NCI-H69 (cell line): Measurements from ENCODE around the gene CADPS2.
"Not testable (repeated sequence)": the region's sequence is repeated elsewhere in the genome, so short reads cannot be mapped to it uniquely, and the experiment has no call there.

Source experiments
- DNase-seq: peaks from one replicate; lab custom pipeline; 2025; lab: John Stamatoyannopoulos, UW

CADPS2 gene

DNA sequence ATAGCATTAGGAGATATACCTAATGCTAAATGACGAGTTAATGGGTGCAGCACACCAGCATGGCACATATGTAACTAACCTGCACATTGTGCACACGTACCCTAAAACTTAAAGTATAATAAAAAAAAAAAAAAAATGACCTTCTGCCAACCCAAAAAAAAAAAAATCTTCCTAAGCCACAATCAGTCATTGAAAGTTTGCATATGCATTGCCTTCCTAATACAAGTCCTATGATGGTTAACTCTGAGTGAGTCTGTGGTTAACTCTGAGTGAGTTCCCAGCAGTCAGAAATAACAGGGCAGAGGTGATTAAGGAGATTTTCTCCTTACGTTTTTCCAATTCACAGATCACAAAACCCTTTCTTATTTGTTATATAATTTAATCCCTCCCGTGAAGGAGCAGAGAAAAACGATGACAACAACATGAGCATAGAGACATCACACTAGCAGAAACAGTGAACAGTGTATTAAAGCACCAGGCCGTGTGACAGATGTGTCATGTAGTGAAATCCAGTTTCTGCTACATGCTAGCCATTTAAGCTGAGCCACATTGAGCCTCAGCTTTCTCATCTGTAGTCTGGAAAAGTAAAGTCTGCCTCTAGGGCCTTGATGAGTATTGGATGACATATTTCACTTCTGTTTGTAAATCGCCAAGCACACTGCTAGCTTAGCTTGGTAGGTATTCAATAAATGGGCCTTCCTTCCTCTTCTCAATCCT, 176.2 kb downstream of the CADPS2 start:
- DNase-seq: no peak

DNA sequence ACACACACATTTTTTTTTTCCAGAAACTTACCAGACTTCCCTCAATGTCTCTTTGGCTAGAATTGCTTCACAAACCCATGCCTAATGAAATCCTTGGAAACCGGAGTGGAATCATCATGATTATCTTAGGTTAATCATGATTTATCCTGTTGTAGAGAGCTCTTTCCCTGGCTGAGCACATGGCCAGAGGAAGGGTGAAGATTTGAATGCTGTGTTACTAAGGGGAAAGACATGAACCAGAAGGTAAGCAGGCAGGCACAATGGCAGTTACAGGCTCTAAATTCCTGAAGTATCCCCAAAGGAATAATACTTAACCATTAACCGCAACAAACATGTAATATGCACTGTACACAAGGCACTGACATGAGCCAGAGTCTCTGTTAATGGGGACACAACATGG, 179.4 kb downstream of the CADPS2 start:
- no peak for DNase-seq

DNA sequence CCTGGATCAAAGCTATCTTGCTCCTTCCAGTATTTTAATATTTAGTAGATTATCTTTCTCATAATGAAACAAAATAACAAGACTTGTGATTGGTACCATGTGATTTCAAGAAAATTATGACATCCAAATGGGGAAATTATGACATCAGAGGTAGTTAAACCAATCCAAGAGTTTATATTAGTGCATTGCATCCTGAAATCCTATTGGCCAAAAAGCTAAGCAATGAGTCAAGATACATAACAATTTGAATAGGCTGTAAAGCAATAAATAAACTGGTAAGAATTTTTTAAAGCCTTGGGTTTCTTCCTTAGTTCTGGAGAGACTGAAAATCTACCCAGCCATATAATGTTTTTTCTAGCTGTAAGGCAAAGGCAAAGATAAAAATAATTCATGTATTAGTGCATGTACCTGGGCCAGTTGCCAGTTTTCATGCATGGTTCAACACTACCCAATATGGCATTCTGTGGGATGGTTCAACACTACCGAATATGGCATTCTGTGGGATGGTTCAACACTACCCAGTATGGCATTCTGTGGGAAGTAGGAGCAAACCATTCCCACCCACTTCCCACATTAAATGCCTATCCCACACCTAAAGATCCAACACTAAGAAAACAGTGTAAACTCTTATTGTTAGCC, 183.3 kb downstream of the CADPS2 start, which contains the start of gene RNF148:
TSS of gene RNF148 (minus strand) at position 51 of the 639 bp plus-strand sequence. CDS start 172 bp downstream, outside the sequence.
- DNase-seq: peak; percentile 14

DNA sequence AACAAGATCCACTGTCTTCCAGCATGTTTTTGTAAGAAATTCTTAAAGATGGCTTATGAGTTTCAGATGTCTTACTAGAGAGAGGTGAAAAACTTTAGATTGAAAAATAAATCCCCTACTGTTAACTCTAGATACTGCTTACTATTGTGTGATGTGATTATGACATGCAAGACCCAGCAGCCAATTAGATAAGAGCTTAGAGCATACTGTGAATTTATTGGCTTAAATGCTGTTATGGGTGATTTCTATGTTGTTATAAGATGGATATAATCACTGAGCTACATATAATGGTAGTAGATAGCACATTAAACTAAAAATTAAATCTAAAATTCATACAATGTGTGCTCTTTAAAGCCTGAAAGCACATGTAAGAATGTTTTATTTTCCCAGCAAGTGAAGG, 187.2 kb downstream of the CADPS2 start, which contains the start of gene RNF133:
TSS of gene RNF133 (minus strand) at position 101 of the 400 bp plus-strand sequence. CDS start 199 bp downstream, outside the sequence.
- DNase-seq: no peak

DNA sequence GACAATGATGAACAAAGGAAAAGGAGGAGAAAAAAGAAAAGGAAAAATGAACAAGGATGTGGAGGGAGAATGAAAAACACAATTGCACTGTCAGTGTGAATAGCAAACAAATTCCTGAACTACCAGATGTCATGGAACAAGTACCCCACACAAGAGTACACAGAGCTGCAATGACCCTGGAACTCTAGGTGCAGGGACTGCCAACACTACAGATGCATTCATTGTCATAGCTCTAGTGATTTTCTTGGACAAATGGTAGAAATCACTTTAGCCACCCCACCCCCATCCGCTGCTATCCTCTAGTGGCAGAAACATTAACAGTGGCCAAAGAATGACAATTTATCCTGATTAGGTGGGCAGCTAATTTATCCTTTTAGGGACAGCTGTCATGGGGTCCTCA, 190.4 kb downstream of the CADPS2 start:
- DNase-seq: no peak

DNA sequence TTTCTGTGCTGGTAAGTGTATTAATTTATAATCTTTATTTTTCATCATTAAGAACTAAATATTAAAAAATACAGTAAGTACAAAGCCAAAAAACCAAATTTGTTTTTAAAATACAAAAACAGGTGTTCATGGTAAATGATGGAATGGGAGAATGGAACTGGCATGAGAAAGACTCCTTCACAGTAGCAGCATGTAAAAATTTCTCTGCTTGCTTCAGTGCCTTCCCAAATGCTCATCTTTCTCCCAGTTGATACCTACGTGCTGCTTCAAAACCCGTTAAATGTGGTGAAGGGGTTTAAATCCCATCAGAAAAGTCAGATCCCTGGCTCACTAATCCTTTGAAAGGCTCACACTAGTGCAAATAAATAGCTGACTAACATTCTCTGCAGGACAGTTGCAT, 191.6 kb downstream of the CADPS2 start:
- no peak for DNase-seq

DNA sequence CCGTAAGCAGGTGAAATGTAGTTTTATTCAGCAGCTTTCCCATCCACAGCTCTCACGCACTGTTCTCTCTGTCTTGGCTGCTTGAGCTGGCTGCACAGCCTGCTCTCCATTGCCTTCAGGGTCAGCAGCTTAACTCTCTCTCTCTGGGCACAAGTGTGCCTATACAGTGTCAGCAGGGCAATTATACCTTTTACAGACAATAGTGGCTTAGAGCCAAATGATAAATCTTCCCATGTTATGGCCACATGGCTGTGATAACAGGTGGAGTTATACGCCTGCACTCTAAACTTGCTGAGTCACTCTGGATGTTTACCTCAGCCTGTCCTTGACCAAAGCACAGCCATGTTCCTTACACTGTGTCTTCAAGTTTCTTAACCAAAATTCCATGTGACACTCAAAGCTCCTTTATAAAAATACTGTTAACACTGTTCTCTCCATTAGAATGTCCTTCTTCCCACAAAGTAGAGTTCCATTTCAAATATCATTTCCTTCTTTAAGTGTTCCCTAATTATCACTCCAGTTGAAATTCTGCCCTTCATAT, 193.4 kb downstream of the CADPS2 start:
- DNase-seq: peak; percentile 35

DNA sequence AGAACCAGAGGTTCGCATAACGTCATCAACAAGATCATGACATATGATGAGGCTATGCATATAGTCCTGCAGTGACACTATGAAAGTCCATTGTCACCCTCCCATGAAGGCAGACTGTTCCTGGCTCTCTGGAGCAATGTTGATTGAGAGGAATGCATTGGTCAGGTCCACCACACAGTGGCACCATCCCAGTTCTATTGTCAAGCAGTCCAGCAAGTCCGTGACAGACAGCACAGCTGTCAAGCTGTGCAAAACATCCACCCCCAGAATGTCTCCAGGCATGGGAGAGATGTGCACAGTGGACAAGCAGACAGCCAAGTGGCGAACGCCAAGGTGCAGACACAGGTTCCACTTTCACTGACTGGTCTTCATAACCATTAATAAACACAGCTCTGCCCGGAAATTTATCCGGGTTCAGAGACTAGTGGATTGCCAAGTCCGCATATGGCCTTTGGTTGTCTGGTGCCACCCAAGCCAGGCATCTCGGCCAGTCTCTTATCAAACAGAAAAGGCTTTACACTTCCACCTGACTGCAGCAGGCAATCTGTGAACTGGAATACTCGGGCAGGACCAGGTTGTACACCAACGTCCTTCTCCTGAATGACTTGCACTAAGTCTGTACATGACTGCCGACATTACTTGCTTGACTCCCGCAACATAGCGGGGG, 194.6 kb downstream of the CADPS2 start:
- no peak for DNase-seq

DNA sequence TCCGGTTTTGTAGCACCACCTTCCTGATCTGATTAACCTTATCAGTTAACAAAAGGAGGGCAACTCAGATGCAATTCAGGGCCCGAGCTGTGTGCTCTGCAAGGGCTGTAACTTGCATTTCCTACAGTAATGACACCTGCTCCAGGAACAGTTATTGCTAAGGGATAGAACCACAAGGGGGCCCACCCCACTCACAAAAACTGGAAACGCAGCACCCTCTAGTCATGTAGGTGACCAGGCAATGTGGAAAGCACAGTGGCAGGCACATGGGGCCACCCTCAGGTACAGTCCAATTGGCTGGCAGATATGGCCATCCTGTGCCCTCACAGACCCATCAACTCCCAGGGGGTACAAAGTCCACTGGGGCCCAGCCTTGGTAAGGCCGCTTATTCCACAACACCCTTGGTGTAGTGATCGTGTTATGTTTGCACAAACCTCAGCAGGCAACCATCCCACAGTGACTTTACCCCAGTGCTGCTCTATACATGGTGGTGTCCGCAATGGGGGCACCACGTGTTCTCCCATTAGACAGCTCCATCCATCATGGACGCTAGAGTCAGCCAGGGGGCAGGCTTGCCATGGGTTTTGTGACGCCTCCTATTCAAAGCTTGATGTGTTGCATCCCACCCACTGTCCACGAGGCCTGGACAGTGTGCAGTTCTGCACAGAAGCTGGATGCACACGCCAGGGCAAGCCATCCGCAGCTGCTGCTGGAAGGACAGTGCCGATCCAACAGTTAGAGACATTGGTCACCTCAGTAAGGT, 196.7 kb downstream of the CADPS2 start:
- DNase-seq: peak; percentile 64

DNA sequence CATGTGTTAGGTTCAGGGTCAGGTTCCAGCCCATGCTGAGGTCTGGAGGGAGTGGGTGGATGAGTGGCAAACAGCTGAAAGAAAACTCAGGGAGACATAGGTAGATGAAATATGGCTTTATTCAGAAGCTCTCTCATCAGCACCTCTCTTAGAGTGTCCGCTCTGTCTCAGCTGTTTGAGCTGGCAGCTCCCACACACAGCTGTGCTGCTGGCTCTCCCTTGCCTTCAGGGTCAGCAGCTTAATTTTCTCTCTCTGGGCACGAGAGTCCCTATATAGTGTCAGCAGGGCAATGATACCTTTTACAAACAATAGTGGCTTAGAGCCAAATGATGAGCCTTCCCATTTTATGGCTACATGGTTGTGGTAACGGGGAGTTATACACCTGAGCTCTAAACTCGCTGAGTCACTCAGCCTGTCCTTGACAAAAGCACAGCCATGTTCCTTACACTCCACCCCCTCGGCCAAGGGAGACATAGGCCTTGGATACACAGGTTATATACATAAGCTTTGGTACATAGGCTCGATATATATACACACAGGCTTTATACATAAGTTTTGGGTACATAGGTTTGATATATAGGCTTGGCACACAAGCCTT, 197.8 kb downstream of the CADPS2 start:
- DNase-seq: peak; percentile 70

DNA sequence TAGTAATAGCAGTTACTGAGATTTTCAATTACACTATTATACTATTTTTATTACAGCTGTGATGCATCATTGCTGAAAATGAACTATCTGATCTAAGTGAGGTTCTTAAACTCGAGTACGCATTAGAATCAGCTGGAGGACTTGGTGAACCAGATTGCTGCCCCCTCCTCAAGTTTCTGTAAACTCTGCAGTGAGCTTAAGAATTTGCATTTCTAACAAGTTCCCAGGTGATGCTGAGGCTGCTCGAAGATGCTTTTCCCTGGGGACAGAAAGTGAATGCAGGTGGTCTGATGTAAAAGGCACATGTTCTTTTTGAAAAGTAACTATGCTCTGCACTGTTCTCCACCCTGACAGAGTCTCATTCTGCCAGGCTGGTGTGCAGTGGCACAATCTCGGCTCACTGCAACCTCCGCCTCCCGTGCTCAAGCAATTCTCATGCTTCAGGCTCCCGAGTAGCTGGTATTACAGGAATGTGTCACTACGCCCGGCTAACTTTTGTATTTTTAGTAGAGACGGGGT, 199.8 kb downstream of the CADPS2 start:
- no peak for DNase-seq

DNA sequence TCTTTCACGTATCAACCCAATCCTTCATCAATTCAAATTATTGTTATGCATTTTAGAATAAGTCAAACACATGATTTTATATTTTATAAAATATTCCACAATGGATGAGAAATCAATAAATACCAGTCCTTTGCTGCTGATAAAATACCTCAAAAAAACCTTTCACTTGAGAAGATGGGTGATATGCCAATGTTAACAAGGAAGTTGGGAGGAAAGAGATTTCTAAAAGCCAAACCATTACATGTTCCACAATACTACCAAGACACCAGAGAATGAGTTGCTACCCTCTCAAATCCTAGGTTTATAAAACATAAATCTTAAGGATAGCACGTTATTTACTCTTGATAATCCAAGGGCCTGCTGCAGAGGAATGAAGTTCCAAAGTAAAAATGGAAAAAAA, 201.8 kb downstream of the CADPS2 start:
- DNase-seq: no peak

DNA sequence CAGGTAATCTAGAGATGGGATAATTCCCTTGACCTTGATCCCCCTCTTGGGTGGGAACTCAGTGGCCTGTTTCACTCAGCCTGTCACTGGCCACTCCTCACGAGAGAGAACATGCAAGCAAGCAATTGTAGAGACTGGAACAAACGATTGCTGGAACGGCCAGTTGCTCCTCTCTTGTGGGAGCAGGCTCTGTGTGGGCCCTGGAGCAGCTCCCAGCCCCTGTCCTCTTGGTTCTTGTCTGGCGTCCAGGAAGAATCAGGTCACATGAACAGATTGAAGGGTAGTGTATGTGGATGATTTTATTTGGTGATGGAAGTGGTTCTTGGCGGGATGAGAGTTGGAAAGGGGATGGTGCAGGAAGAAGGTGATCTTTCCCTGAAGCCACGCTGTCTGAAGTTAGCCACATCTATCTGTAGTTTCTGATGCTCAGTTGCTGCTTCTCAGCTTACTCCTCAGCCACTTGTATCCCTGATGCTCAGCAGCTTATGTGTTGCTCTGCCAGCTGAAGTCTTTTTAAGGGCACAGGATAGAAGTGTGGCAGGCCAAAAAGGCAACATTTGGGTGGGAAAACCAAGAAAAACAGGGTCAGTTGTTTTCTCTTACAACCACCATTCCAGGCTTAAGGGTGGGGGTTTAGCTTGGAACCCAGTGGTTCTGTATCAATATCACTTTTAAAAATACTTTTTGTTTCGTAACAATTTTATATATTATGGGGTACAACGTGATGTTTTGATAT, 203.3 kb downstream of the CADPS2 start:
- no peak for DNase-seq

DNA sequence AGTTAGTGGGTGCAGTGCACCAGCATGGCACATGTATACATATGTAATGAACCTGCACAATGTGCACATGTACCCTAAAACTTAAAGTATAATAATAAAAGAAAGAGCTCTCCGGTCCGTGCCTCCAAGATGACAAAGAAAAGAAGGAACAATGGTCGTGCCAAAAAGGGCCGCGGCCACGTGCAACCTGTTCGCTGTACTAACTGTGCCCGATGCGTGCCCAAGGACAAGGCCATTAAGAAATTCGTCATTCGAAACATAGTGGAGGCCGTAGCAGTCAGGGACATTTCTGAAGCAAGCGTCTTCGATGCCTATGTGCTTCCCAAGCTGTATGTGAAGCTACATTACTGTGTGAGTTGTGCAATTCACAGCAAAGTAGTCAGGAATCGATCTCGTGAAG, 205.1 kb downstream of the CADPS2 start:
- DNase-seq: not testable (repeated sequence)

DNA sequence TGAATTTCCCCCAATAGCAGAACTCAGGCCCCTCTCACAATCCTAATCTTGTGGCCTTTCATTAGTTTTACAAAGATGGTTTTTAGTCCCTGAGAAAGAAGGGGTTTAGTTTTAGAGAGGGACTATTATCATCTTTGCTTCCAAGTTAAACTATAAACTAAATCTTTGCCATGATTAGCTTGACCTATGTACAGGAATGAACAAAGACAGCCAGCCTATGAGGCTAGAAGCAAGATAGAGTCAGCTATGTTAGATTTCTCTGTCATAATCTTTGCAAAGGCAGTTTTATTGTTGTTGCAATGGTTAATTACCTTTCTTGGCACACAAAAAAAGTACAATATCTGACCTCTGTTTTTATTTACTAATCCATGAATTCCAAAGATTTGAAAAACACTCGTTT, 206.4 kb downstream of the CADPS2 start:
- no peak for DNase-seq

DNA sequence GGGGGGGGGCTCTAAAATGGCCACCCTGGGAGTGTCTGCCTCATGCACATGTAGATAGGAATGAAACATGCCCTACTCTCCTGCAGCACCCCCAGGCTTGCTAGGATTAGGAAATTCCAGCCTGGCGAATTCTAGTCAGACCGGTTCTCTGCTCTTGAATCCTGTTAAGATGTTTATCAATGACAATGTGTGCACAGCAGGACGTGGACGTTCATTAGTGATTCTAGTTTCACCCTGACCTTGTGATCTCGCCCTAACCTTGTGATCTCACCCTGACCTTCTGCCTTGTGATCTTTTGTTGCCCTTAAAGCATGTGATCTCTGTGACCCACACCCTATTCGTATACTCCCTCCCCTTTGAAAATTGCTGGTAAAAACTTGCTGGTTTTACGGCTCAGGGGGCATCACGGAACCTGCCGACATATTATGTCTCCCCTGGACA, 207.0 kb downstream of the CADPS2 start:
- not testable (repeated sequence) for DNase-seq

DNA sequence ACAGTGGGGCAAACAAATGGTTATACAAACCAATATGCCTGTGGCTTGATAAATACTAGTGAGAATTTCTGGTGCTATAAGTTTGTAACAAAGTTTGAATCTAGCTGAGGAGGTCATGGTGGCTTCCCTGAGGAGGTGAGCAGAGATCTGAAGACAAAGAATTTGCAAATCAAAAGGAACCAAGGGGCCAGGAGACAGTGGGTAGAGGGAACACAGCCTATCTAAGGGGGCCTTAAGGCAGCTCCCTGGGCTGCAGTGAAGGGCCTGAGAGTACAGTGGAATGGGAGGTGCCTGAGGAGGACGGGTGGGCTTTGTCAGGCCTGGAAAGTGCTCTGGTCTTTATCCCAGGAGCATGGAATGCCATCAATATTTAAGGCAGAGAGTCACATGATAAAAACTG, 209.1 kb downstream of the CADPS2 start:
- no peak for DNase-seq

DNA sequence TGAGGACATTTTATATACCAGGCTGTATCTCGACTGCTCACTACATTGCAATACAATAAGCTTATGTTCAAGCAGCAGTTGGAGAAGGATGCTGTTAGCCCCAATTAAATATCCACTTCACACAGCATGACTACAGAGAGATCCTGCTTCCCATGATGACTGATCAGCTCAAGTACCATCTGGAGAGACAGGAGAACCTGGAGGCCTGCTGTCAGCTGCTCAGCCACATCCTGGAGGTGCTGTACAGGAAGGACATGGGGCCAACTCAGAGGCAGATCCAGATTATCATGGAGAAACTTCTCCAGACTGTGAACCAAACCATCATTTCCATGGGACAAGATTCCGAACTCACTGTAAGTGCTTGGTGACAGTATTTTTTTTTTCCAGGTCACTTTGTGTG, 209.8 kb downstream of the CADPS2 start:
- peak; percentile 73 for DNase-seq

DNA sequence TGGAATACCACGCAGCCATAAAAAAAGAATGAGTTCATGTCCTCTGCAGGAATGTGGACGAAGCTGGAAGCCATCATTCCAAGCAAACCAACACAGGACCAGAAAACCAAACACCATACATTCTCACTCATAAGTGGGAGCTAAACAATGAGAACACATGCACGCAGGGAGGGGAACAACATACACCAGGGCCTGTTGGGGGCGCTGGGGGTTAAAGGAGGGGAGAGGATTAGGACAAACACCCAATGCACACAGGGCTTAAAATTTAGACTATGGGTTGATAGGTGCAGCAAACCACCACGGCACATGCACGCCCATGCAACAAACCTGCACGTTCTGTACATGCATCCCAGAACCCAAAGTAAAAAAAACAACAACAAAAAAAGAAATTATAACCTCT, 210.6 kb downstream of the CADPS2 start:
- peak; percentile 17 for DNase-seq

DNA sequence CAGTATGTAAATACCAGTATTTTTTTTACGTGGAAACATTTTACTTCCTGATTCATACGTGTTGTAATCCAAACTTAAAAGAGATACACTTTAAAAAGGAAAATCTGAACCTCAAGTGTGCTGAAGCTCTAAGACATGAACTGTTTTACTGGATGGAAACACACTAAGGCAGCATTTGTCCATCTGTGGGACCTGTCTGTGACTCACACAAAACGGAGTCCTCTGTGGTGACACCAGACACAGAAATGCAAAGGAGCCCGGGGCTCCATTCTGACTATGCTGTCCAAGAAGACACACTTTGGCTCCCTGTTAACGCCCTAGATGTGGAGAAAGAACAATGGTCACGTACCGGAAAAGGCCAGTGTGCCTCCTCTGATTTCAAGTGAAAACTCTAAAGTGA, 211.2 kb downstream of the CADPS2 start:
- DNase-seq: no peak

DNA sequence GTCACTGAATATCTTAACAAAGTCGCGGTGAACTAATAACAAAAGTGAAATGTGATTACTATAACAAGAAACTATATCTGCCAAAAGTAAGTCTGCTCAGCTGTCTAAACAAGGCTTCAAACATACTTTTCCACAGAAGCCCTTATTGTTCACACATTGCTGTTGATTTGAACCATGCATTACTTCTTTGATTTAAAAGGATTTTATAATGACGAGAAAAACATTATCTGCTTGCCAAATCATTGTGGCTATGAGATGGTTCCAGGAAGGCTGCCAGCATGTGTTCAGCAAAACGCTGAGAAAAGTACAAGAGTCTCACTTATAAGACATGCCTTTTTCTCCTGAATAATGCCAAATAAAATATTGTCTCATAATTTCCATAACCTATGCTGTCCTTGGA, 211.8 kb downstream of the CADPS2 start:
- DNase-seq: no peak
